ENCODE data around the gene F10.

- TF ChIP-seq POLR2A (IDR thresholded peaks at IDR 0.05) (no peak), CTCF (IDR thresholded peaks at IDR 0.05) (no peak)
These were observed 30.6 kb downstream of the F10 start for GRCh38 chr13:113152984-113153809.
